HG03039 (cell line): ENCODE results near the gene SUPT5H.

Experiments used
- ATAC-seq: cut with Tn5 transposase; IDR thresholded peaks from one replicate; pipeline ENCODE4 v1.9.1; 2021; ENCODE audit warnings: mild to moderate bottlenecking, moderate library complexity; ENCODE audit not compliant: unreplicated experiment

SUPT5H gene

GRCh38 chr19:39494661-39495060 lies 49.3 kb downstream of the SUPT5H start:
- no peak for ATAC-seq

GRCh38 chr19:39496063-39496462 lies 50.7 kb downstream of the SUPT5H start:
- ATAC-seq, result no peak

DNA sequence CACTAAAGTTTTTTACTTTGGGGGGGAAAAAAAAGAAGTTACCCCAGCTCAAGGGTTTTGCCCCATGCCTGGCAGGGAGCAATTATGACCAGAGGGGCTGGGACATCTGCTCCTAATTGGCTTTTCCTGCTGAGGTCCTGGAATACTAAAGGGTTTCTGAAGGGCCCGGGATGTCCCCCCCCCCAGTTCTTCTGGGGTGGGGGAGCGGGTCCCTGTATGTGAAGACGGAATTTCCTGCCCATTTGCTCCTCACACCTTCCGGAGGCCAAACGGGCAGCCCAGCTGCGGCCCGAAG lies 52.3 kb downstream of the SUPT5H start:
- ATAC-seq, result no peak

DNA sequence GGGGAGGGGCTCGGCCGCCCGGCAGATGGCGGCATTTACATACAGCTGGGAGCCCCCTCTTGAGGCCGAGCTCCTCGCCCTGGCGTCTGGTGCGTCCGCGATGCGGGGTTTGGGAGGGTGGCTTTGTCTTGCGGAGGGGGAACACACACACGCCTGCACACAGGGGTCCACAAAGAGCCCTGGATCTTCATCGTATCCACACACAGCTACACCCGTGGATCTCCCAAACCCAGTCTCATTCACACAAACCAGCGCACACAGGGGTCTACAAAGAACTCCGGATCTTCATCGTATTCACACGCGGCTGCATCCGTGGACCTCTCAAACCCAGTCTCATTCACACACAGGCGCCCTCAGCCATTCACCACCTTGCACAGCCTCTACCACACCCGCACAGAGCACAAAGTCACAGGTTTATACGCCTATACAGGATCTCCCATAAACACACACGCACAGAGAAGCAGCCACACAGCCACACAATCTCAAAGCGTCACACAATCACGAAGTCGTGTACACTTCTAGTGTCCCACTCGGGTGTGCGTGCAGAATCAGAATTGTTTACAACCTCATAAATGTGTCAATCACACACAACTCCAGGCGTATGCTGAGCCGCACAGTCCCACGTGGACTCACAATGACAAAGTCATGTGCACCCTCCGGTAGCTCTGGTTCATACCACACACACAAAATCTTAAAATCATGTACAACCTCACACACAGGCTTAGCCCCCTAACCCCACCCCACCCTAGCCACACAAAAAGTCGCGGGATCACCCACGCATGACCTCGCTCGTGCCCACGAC lies 52.8 kb downstream of the SUPT5H start:
- ATAC-seq, result no peak

GRCh38 chr19:39498798-39499642 lies 53.6 kb downstream of the SUPT5H start, which contains the start of gene DLL3:
Gene DLL3 (plus strand): TSS chr19:39498947. CDS start chr19:39498975, 28 bp downstream.
- ATAC-seq, result no peak

DNA sequence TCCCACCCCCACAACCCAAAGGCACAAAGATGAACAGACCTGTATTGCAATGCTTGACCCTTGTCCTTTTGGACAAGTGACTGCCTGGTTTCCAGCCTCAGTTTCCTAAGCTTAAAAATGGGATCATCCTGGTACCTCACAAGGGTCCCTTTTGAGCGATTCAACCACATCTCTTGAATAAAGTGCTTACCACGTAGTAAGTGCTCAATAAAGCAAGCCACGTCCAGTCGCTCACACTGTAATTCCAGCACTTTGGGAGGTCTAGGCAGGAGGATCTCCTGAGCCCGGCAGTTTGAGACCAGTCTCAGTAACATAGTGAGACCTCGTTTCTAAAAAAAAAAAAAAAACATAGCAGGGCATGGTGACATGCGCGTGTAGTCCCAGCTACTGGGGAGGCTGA lies 54.5 kb downstream of the SUPT5H start:
- ATAC-seq, result no peak

DNA sequence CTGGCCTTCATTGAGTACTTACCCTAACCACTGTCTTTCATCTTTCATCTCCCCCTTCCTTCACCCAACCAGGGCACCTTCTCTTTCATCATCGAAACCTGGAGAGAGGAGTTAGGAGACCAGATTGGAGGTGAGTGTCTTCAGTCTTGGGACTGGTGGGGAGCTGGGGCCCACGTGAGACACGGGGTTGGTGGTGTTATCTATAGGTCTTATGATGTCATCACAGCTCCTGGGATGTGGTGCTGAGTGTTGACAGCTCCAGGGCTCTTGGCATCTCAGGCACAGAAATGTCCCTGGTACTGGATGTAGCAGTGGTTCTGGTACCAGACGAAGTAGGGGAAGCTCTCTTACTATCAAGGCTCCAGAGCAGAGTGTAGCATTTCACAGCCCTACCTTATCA lies 55.2 kb downstream of the SUPT5H start:
- ATAC-seq, result no peak

DNA sequence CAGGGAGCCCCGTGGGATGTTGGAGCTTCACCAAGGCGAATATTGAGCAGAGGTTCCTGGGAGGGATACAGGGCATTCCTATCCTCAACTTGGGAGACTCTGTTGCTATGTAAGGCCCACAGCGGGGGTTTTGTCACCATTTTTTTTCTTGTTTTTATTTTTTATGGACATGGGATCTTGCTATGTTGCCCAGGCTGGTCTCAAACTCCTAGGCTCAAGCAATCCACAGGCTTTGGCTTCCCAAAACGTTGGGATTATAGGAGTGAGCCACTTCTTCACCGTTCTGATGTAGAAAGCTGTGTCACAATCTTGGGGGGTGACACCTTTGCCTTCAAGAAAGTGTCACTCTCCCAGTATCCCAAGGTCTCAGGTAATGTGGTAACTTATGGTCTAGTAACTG lies 56.0 kb downstream of the SUPT5H start:
- no peak for ATAC-seq

DNA sequence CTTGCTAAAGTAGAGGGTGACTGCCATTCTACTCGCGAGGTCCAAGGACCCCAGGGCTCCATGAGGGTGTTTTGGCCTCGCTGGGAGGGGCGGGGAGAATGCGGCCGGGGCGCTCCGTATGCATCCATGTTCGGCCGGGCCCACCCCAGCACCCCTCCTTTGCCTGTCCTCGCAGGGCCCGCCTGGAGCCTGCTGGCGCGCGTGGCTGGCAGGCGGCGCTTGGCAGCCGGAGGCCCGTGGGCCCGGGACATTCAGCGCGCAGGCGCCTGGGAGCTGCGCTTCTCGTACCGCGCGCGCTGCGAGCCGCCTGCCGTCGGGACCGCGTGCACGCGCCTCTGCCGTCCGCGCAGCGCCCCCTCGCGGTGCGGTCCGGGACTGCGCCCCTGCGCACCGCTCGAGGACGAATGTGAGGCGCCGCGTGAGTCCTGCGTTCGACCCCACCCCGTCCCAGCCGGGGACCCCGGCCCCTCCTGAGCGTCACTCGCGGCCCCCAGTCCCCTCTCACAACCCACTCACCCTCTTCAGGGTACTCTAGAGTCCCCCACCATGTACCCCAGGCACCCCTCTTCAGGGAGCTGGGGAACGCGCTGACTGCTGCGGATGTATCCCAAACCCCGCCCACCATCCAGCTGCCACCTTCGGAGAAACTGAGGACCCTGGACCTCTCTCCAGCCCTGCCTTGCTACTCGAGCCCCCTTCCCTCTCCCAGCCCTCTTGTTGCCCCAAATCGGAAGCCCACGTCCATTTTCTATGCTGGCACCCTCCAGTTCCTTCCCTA lies 57.4 kb downstream of the SUPT5H start:
- ATAC-seq, result no peak

DNA sequence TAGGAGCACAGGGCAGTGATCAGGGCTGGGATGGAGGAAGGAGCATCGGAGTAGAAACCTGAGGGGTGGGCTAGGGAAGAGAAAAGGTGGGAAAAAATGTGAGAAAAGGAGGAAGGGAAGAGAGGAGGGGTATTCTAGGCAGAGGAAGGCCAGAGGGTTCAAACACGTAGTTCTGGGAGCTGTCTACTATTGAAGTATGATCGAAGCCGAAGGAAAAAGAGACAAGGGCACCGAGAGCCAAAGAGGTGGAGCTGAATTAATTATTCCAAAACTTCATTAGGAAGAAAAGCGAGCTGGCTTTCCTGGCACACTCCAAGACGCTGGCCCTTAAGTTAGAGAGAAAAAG lies 61.2 kb downstream of the SUPT5H start:
- ATAC-seq, result no peak

DNA sequence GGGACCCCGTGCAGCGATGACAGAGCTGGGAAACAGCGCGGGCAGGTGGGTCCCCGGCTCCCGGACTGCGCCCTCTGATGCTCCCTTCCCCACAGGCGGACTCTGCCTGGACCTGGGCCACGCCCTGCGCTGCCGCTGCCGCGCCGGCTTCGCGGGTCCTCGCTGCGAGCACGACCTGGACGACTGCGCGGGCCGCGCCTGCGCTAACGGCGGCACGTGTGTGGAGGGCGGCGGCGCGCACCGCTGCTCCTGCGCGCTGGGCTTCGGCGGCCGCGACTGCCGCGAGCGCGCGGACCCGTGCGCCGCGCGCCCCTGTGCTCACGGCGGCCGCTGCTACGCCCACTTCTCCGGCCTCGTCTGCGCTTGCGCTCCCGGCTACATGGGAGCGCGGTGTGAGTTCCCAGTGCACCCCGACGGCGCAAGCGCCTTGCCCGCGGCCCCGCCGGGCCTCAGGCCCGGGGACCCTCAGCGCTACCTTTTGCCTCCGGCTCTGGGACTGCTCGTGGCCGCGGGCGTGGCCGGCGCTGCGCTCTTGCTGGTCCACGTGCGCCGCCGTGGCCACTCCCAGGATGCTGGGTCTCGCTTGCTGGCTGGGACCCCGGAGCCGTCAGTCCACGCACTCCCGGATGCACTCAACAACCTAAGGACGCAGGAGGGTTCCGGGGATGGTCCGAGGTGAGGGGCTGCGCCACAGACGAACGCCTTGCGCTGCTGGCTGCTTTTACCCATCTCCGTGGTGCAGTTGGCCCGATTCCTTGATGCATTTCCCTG lies 61.7 kb downstream of the SUPT5H start:
- no peak for ATAC-seq

GRCh38 chr19:39507715-39508364 lies 62.5 kb downstream of the SUPT5H start:
- ATAC-seq, result no peak

- ATAC-seq, result no peak
Measured at GRCh38 chr19:39508629-39509028, 63.2 kb downstream of the SUPT5H start.

DNA sequence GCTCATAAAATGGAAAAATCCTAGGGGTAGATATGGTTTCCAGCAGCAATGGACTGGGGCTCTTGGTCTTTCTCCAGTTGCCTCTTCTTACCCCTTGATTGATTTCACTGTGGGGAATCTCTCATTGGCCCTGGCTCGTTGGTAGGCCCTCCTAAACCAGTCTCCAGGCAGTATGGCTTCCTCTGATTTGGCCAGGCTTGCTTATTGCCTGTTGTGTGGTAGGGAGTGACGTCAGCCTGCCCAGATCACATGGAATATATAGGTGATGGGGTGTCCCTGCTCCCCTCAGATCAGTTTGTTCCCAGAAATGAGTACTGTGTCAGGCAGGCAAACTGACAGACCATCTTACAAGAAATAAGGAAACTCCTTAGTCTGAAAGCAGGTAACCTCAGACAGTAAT lies 63.9 kb downstream of the SUPT5H start:
- no peak for ATAC-seq

DNA sequence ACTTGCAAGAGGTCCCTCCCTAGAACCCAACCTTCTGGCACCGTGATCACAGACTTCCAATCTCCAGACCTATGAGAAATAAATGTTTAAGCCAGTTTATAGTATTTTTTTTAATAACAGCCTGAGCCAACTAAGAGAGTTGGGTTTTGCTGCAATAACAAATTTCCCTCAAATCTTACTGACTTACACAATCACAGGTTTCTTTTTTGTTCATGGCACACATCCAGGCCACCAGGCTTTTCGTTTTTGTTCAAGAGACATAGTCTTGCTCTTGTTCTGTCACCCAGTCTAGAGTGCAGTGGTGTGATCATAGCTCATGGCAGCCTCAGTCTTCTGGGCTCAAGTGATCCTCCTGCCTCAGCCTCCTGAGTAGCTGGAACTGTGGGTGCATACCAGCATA lies 67.6 kb downstream of the SUPT5H start:
- no peak for ATAC-seq

GRCh38 chr19:39514840-39515550 lies 69.6 kb downstream of the SUPT5H start, which contains the start of gene SELENOV:
Gene SELENOV (plus strand): TSS chr19:39515139. CDS start chr19:39515213, 74 bp downstream.
- no peak for ATAC-seq

GRCh38 chr19:39515551-39516191 lies 70.3 kb downstream of the SUPT5H start:
- ATAC-seq, result no peak

GRCh38 chr19:39516270-39516669 lies 70.9 kb downstream of the SUPT5H start:
- ATAC-seq, result no peak

DNA sequence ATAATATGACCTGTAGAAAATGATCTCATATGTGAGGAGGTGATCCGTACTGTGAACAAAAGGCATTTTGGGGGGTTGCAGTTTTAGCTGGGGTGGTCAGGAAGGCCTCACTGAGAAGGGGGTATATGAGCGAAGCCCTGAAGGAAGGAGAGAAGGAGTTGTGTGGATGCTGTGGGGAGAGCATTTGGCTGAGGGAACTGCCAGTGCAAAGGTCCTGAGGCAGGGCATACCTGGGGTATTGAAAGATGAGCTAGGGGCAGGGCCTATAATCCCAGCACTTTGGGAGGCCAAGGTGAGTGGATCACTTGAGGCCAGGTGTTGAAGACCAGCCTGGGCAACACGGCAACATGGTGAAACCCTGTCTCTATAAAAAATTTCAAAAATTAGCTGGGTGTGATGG lies 72.0 kb downstream of the SUPT5H start:
- ATAC-seq, result no peak
